Lung microvascular endothelial cell (primary cell): ENCODE data around the gene RASSF7. TPM values are rescaled to one million over a fixed set of nuclear protein-coding genes. Genes with fewer than 3 reads are reported as not detected.
A peak's percentile ranks its signal among the peaks of the same experiment; 100 is the strongest.
"Not testable (repeated sequence)": the region's sequence is repeated elsewhere in the genome, so short reads cannot be mapped to it uniquely, and the experiment has no call there.

ENCODE experiments used
- DNase-seq, 2 donors: peaks; one replicate each; pipeline versions ENCODE4 v3.0.0 to v3.0.0-alpha.2; 2010; ENCODE audit warnings: low read depth in 2 of 2
- total RNA-seq: library from RNA; depleted of rRNA; stranded (reverse); fragments of >200 nt; gene quantifications from 2 replicates; pipeline ENCODE4 v1.2.1, GENCODE V29; 2014

Gene RASSF7, protein sequence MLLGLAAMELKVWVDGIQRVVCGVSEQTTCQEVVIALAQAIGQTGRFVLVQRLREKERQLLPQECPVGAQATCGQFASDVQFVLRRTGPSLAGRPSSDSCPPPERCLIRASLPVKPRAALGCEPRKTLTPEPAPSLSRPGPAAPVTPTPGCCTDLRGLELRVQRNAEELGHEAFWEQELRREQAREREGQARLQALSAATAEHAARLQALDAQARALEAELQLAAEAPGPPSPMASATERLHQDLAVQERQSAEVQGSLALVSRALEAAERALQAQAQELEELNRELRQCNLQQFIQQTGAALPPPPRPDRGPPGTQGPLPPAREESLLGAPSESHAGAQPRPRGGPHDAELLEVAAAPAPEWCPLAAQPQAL
- total RNA-seq, result 13.5 and 18.1 TPM in 2 replicates

DNA sequence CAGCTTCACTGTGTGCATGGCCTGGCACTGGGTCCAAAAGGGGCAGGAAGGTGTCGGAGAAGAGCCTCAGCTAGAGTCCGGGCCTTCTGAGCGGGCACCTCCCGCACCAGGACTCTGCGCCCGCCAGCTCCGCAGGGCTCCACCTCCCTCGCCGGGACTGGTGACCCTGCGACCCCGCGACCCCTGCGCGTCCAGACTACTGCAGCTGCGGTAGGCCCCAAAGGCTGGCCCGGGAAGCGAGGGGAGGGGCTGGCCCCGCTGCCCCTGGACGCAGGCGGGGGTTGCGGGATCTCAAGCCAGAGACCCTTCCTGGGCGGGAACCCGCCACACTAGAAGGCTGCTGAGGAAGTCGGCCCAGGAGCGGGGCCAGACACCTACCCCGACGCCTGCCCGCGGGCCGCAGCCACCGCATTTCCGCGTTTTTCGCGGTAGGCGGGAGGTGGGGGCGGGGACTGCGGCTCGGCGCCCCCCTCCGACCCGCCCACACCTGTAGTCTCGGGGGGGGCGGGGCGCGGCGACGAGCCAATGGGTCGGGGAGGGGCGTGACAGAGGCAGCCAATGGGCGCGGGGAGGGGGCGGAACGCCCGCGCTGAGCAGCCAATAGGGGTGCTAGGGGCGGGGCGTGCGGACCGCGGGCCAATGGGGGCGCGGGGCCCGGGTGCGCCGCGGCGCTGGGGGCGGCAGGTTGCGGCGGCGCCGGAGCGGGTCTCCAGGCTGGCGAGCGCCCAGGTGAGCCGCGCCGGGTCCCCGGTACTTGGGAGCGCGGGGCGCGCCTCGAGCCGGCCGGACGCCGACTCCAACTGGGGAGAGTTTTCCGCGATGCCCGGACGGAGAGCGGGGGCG is at the start of gene RASSF7, which contains the start of gene LMNTD2:
TSS of gene RASSF7 (plus strand) at position 666 of the 843 bp plus-strand sequence. CDS start 799 bp downstream, outside the sequence.
TSS of gene LMNTD2 (minus strand) at position 434 of the 843 bp plus-strand sequence. CDS start at position 412, 22 bp downstream.
- peak; percentile 85 to 95 for DNase-seq

DNA sequence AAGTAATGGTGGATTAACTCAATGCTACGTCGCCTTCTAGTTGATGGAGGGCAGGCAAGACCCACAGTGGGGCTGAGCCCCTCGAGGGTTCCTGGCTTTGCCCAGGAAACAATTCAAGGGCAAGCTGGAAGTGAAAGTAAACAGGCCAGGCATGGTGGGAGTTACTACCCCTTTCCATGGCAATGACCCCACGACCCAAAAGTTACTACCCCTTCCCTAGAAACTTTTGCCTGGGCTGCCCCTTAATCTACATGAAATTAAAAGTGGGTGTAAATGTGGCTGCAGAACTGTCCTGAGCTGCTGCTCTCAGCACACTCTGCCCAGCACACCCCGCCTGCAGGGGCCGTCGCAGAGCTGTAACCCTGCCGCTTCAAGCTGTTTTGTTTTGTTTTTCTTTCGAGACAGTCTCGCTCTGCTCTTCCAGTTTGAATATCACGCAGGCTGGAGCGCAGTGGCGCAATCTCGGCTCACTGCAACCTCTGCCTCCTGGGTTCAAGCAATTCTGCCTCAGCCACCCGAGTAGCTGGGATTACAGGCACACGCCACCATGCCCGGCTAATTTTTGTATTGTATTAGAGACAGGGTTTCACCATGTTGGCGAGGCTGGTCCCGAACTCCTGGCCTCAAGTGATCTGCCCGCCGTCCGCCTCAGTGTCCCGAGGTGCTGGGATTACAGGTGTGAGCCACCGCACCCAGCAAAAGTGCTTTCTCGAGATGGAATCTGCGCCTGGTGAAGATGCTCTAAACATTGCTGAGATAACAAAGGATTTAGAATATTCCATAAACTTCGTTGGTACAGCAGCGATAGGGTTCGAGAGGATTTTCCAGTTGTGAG is 47.8 kb upstream of the RASSF7 start:
- no peak for DNase-seq

DNA sequence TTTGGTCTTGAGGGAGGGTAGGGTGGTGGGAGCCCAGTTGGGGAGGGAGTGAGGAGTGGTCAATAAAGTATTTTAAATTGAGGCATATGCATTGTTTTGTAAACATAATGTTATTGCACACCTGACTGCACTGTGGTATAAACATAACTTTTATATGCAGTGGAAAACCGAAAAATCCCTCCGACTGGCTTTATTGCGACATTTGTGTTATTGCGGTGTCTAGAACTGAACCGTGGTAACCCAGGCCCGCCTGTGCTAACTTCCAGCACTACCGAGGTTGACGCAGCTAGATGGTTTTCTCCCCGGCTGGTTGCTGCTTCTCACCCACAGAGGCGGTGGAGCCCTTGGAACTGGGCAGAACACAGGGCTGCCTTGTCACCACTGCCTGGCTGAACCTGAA is 46.2 kb upstream of the RASSF7 start:
- DNase-seq, result no peak

DNA sequence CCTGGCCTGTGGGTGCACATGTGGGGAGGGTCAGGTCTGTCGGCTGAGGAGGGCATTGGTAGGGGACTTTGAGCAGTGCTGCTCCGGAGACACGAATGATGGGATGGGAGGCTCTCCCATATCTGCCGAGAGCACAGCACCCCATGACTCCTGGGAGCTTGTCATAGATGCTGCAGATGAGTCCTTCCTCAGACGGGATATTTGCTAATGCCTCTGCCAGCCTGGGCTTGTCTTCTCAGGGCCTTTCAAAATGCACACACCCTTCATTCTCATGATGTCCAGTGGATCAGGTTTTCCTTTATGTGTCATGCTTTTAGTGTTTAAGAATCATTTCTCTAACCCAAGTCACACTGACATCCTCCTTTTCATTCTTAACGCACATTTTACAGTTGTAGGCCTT is 45.6 kb upstream of the RASSF7 start:
- no peak for DNase-seq

DNA sequence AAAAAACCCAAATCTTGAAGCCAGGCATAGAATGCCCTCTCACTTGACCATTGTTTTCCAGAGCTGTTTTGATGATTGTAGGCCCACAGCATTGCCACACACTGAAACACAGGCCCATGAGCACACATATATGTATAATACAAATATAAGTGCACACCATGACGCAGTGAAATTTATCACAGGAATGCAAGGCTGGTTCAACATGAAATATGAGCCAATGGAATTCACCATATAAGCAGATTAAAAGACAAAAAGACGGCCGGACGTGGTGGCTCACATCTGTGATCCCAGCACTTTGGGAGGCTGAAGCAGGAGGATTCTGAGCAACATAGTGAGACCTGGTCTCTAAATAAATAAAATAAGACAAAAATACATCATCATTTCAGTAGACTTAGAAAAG is 44.4 kb upstream of the RASSF7 start:
- DNase-seq, result no peak

DNA sequence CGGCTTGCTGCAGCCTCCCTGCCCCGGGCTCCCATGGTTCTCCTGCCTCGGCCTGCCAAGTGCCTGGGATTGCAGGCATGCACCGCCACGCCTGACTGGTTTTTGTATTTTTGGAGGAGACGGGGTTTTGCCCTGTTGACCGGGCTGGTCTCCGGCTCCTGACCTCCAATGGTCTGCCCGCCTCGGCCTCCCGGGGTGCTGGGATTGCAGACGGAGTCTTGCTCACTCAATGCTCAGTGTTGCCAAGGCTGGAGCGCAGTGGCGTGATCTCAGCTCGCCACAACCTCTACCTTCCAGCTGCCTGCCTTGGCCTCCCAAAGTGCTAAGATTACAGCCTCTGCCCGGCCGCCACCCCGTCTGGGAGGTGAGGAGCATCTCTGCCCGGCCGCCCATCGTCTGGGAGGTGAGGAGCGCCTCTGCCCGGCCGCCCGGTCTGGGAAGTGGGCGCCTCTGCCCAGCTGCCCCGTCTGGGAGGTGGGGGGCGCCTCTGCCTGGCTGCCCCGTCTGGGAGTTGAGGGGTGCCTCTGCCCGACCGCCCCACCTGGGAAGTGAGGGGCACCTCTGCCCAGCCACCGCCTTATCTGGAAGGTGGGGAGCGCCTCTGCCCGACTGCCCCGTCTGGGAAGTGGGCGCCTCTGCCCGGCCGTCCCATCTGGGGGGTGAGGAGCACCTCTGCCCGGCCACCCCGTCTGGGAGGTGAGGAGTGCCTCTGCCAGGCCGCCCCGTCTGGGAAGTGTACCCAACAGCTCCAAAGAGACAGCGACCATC is 43.7 kb upstream of the RASSF7 start:
- not testable (repeated sequence) for DNase-seq

DNA sequence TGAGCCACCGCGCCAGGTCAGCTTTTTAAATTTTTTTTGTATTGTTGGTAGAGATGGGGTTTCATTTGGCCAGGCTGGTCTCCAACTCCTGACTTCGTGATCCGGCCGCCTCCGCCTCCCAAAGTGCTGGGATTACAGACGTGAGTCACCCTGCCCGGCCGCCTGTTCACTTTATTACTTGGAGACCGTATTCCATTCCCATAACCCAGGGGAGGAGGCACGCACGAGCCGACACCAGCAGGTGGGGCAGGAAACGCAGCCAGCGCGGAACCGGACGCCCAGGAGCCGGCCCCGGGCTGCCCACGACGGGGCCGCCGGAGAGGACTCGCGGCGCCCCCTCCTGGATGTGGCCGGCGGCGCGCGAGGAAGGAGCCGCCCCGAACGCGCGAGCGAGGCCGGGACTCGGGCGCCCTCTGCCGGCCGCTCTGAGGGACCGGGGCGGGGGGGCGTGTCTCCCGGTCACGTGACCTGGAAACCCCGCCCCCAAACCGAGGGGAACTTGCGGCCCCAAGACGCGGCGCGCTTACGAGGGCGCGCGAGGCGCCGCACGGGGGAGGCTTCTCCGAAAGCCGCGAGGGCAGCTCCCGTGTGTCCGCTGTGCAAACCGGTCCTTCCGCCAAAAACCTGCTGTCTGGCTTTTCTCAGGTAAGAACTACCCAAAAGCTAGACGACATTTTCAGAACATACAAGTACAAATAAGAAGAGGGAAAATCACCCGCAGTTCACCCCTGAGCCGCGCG is 42.1 kb upstream of the RASSF7 start:
- DNase-seq, result peak; percentile 94 to 96

DNA sequence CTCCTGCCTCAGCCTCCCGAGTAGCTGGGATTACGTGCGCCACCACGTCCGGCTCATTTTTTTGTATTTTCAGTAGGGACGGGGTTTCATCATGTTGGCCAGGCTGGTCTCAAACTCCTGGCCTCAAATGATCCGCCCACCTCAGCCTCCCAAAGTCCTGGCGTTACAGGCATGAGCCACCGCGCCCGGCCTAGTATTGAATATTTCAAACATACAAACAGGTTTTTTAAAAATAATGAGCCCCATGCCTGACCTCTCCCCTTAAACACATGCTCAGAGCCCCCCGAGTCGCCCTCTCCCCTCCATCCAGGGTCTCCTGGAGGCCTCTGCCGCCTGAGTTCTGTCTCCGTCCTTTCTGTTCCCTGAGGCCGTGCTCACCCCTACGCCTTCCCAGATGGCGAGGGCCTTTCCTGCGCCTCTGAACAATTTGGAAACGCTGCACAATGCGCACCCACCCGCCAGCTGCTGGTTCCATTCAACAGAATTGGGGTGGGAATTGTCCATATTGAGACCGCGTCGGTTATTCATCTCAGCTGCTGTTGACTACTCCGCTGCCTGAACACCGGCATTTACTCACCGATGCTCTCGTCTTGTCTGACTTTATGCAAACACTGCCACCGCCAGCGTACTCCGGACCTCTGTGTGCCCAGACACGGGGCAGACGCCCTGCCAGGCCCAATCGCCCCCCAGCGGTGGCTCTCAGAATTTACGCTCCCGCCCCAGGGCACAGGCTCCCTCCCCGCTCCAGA is 40.2 kb upstream of the RASSF7 start:
- no peak for DNase-seq

DNA sequence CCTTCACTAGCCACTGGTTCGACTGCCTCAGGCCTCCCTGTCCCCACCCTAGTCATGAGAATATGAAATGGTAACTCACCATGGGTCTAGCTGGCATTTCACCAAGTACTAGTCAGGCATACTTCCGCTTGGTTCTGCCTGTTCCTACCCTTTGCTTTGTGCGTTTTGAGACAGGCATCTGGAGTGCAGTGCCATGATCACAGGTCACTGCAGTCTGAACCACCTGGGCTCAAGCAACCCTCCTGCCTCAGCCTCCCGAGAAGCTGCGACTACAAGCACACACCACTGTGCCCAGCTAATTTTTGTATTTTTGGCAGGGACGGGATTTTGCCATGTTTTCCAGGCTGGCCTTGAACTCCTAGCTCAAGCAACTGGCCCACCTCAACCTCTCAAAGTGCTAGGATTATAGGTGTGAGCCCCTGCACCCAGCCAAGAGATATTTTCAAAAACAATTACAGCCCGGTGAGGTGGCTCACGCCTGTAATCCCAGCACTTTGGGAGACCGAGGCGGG is 39.5 kb upstream of the RASSF7 start:
- DNase-seq, result no peak

DNA sequence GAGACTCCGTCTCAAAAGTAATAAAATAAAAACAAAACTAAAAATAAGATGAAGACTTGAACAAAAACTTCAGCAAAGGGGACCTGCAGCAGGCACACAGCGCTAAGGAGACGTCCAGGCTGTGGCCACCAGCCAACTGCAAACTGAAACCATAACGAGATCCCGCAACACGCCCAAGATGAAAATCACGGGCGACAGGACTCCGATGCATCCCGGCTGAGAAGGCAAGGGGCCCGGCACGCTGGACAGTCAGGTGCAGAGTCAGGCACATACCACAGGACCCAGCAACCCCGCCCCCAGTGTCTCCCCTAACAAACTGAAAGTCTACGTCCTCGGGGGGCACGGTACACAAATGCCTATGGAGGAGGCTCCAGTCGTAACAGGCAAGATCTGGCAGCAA is 34.6 kb upstream of the RASSF7 start:
- no peak for DNase-seq

DNA sequence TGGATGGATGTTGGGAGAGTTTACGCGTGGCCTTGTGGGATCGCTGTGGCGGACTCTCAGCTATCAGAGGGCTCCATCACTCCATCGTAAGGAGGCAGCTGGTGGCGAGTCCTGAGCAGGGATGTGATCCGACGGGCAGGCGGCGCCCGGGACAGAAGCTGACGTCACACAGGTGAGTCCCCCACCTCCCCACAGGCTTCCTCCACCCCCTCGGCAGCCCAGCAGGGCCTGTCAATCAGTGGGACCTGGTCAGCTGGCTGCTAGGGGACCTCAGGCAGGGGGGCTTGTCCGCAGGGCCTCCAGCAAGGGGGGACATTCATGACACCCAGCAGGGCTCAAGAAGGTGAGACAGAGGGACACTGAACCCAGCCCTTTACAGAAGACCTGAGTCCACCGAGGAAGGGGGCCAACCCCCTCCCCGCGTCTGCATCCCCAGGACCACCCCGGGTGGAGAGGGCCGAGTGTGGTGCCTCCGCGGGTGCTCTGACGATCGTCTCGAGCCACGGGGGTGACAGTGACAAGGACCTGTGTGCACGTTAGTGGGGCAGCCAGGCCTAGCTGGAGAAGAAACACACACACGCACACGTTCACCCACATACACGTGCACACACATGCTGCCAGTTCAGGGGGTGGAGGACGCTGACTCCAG is 32.5 kb upstream of the RASSF7 start:
- peak in 1 of 2 donors; percentile 1 for DNase-seq

DNA sequence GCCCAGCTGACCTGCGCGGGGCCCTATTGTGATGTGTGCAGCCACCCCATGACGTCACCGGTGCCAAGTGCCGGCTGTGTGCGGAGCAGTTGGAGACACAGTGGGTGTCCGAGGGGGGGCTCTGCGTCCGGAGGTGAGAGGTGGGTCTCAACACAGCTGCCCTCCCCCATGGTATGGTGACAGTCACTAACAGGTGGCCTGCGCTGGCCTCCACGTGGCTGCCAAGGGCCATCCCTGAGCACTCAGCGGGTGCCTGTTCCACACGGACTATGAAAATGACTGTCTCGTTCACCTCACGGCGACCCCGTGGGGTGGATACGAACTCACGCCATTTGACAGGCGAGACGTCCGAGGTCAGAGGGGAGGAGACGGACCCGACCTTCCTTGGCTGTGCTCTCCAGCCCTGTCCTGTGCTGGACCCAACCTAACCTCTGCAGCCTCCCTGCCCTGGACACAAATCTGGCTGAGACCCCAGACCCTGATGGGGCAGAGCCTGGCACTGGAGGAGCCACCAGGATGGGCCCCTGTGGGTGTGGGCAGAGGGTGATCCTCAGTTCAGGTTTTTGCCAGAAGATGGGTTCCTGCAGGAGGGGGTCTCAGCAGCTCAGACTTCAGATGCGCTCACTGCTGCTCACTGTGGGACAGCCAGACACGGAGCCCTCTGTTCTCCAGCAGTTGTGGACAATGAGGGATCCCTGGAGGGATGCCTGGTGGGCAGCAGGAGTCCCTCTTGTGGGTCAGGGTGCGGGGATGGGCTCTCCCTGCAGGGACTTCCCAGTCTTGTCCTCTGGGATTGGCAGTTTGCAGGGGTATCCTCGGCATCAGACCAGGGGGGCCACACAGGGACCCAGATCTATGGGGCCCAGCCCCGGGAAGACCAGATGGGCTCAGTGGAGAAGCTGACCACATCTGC is 31.7 kb upstream of the RASSF7 start:
- DNase-seq, result peak in 1 of 2 donors; percentile 0

DNA sequence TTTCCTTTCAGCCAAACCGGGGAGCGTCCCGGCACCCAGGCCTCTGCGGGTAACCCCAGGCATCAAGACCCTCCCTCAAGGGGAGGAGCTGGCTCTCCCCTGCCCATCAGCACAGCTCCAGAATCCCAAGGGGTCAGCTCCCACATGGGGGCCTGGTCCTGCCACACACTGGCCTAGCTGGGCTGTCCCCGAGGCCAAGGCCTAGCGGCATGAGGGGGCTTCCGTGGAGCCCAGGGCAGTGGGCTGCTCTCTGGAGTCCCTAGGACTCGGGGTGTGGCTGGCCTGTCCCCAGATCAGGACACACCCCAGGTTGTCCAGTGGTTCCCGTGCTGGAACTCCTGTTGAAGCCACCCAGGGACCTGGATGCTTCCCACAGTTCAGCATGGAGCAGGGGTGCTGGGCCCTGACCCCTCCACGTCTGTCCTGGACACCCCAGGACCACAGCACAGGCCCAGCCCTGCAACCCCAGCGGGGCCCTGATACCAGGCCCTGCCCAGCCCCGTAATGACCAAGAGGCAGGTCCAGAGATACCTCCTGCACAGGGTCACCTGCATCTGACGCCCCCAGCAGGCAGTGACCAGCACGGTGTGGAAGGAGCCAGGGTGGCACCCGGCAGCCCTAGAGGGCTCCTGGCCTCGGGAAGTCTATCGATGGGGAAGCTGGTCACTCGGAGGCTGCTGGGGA is 30.9 kb upstream of the RASSF7 start:
- DNase-seq, result peak in 1 of 2 donors; percentile 0

DNA sequence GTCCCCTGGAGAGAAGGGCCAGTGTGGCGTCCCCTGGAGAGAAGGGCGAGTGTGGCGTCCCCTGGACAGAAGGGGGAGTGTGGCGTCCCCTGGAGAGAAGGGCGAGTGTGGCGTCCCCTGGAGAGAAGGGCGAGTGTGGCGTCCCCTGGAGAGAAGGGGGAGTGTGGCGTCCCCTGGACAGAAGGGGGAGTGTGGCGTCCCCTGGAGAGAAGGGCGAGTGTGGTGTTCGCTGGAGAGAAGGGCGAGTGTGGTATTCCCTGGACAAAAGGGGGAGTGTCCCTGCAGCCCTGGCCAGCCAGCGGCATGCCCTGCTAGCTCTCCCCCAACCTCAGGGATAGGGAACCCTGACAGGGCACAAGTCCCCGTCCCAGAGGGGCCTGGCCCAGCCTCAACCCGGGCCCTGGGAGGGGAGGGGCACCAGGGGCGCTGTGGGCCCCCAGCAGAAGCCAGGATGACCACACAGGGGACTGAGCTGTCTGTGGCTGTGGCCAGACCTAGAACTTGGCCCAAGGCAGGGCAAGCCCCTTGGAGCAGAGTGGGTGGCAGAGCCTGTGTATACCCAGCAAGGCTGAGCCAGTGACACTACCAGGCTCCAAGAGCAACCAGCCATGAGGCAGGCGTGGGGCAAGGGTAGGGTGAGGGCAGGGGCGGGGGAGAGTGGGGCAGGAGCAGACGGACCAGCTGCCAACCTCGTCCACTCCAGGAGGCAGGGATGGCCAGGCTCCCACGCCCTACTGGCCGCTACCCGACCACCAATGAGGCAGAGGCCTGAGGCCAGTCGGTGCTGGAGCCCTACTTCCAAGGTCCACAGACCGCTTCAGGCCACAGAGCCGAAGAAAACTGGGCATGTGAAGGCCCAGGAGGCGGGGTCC is 29.6 kb upstream of the RASSF7 start:
- DNase-seq, result no peak

DNA sequence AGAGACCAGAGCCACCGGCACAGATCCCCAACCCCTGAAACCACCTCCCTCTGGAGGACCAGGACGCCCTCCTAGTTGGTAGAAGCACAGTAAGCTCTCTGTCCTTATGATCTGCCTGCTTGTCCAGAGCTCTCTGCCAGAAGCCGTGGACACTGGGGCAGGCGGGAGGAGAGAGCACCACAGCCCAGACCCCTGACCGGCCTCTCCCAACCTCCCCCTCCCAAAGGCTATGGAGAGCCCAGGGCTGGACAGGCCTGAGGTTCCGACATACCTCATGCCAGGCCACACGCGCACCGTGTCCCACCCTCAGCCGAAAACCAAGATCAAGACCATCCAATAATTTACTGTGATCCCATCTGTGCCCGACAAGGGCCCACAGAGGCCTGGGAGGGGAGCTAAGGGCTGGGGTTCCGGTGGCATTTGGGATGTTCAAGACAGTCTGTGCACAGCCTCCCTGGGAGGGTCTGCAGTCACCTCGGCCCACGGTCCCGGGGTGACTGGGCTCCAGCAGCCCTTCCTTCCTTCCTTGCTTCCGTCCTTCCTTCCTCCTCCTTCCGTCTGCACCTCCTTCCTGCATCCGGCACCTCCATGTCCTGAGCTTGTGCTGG is 28.7 kb upstream of the RASSF7 start:
- DNase-seq, result no peak
